SU-DHL-6 (cell line): ENCODE measurements around the gene PAX5.

ENCODE experiments used
- CTCF ChIP-seq: fragments of 200-600 bp; sonication (generic); IDR thresholded peaks from one replicate; pipeline ENCODE4 v1.5.1; 2017; ENCODE audit warnings: antibody characterized with exemption, mild to moderate bottlenecking, low read length, moderate library complexity; ENCODE audit not compliant: insufficient read depth, poor library complexity, severe bottlenecking
- EZH2phosphoT487 ChIP-seq: fragments of 200-600 bp; sonication (generic), shearing (Covaris generic); conservative IDR thresholded peaks from 2 replicates; pipeline ENCODE4 v1.6.1; 2018; ENCODE audit warnings: mild to moderate bottlenecking, antibody characterized with exemption, low read length, moderate library complexity, mixed read lengths

- TF ChIP-seq CTCF (no peak), EZH2phosphoT487 (no peak)
These were observed 37.4 kb downstream of the PAX5 start for GRCh38 chr9:36996706-36997086.
